ENCODE data around the gene MOK. TPM values are rescaled to one million over a fixed set of nuclear protein-coding genes. Genes with fewer than 3 reads are reported as not detected.

MOK gene
- total RNA-seq, 3 donors from 2014 or later = 6.2 to 11.2 (median 7.4) TPM

GRCh38 chr14:102203382-102203781 is 101.6 kb downstream of the MOK start:
- DNase-seq = no peak
- no peaks in the 10 kb centered on the region for H3K36me3 ChIP-seq (ENCODE audit: low read depth)
- no peak for ATAC-seq
- no peaks in the 10 kb centered on the region for H3K4me1 ChIP-seq (ENCODE audit: low read depth)
- intact Hi-C loops (cut with DNase I, micrococcal nuclease) = no loop called here
- H3K4me3 ChIP-seq = no peak overlapping the region
- H3K9me3 ChIP-seq = no peaks in the 10 kb centered on the region
- TF ChIP-seq CTCF (IDR thresholded peaks at IDR 0.05) = no peak

GRCh38 chr14:102202944-102203343 is 102.0 kb downstream of the MOK start:
- intact Hi-C loops (cut with DNase I, micrococcal nuclease) = no loop called here
- no peak for TF ChIP-seq CTCF (IDR thresholded peaks at IDR 0.05)
- ATAC-seq (no peak), DNase-seq (no peak)
- Histone ChIP-seq H3K36me3 (ENCODE audit: low read depth) (no peaks in the 10 kb centered on the region), H3K4me3 (no peak overlapping the region), H3K9me3 (no peaks in the 10 kb centered on the region), H3K4me1 (ENCODE audit: low read depth) (no peaks in the 10 kb centered on the region)

- no peak for ATAC-seq
- intact Hi-C loops (cut with DNase I, micrococcal nuclease) = no loop called here
- Histone ChIP-seq H3K36me3 (ENCODE audit: low read depth) (no peaks in the 10 kb centered on the region), H3K9me3 (no peaks in the 10 kb centered on the region), H3K4me1 (ENCODE audit: low read depth) (no peaks in the 10 kb centered on the region), H3K4me3 (no peak overlapping the region)
- no peak for DNase-seq
- TF ChIP-seq CTCF (IDR thresholded peaks at IDR 0.05) = no peak
These were observed 103.2 kb downstream of the MOK start for GRCh38 chr14:102201776-102202175.

- no peaks in the 10 kb centered on the region for H3K9me3 ChIP-seq
- no peak for TF ChIP-seq CTCF (IDR thresholded peaks at IDR 0.05)
- H3K4me3 ChIP-seq = no peak overlapping the region
- no peaks in the 10 kb centered on the region for H3K4me1 ChIP-seq (ENCODE audit: low read depth)
- intact Hi-C loops (cut with DNase I, micrococcal nuclease) = no loop called here
- DNase-seq (no peak), ATAC-seq (no peak)
- H3K36me3 ChIP-seq (ENCODE audit: low read depth) = no peaks in the 10 kb centered on the region
These were observed 103.6 kb downstream of the MOK start for GRCh38 chr14:102201353-102201738.

- no peak for ATAC-seq
- TF ChIP-seq CTCF (IDR thresholded peaks at IDR 0.05) = no peak
- intact Hi-C loops (cut with DNase I, micrococcal nuclease) = no loop called here
These were observed 104.1 kb downstream of the MOK start for GRCh38 chr14:102200690-102201352.

More at GRCh38 chr14:102200690-102201352, 104.1 kb downstream of the MOK start:
- no peaks in the 10 kb centered on the region for H3K36me3 ChIP-seq (ENCODE audit: low read depth)
- H3K9me3 ChIP-seq = no peaks in the 10 kb centered on the region
- no peaks in the 10 kb centered on the region for H3K4me1 ChIP-seq (ENCODE audit: low read depth)
- no peak for DNase-seq
- H3K4me3 ChIP-seq = no peak overlapping the region
